HepG2 (cell line): ENCODE measurements around the gene PYGL. TPM values are rescaled to one million over a fixed set of nuclear protein-coding genes. Genes with fewer than 3 reads are reported as not detected.
A peak's percentile ranks its signal among the peaks of the same experiment; 100 is the strongest.

ENCODE experiments used
- CREM ChIP-seq, 2 experiments: sonication (generic) in 1 of 2; formaldehyde crosslinking in 1 of 2; IDR thresholded peaks; 2 replicates each; pipeline versions ENCODE4 v1.4.0 to v1.6.1; 2016 to 2020; ENCODE audit warnings: antibody characterized with exemption in 1 of 2, mild to moderate bottlenecking in 1 of 2, missing genetic modification reagents in 1 of 2
- EEA1 ChIP-seq: sonication (generic); formaldehyde crosslinking; IDR thresholded peaks from 2 replicates; pipeline ENCODE4 v1.5.1; 2020; ENCODE audit warnings: mild to moderate bottlenecking, missing genetic modification reagents, borderline replicate concordance
- ELF3 ChIP-seq: IDR thresholded peaks from 2 replicates; pipeline ENCODE4 v1.6.1; 2016; ENCODE audit warnings: missing genetic modification reagents, missing compliant biosample characterization
- MAFF ChIP-seq: IDR thresholded peaks from 2 replicates; pipeline ENCODE4 v1.6.1; 2011; ENCODE audit warnings: low read depth, low read length, improper control_type of control experiment
- MATR3 ChIP-seq: sonication (generic); formaldehyde crosslinking; IDR thresholded peaks from 2 replicates; pipeline ENCODE4 v1.4.0; 2020; ENCODE audit warnings: missing genetic modification reagents
- MLLT10 ChIP-seq: sonication (generic); formaldehyde crosslinking; IDR thresholded peaks from 2 replicates; pipeline ENCODE4 v1.4.0; 2020; ENCODE audit warnings: missing genetic modification reagents
- MYNN ChIP-seq: sonication (generic); formaldehyde crosslinking; IDR thresholded peaks from 2 replicates; pipeline ENCODE4 v1.4.0; 2020; ENCODE audit warnings: mild to moderate bottlenecking, low read depth, missing genetic modification reagents
- NCOR1 ChIP-seq: fragments of 200-600 bp; sonication (generic); IDR thresholded peaks from 2 replicates; pipeline ENCODE4 v1.7.0; 2017; ENCODE audit warnings: antibody characterized with exemption, low read length, borderline replicate concordance
- NR2F2 ChIP-seq: IDR thresholded peaks from 2 replicates; pipeline ENCODE4 v1.6.1; 2012; ENCODE audit warnings: low read depth, inconsistent platforms, borderline replicate concordance
- YY1 ChIP-seq: IDR thresholded peaks from 2 replicates; pipeline ENCODE4 v1.6.1; 2011; ENCODE audit warnings: low read length, low read depth, moderate library complexity, mild to moderate bottlenecking; ENCODE audit not compliant: insufficient read depth, insufficient replicate concordance
- ZNF446 ChIP-seq: sonication (generic); formaldehyde crosslinking; IDR thresholded peaks from 2 replicates; pipeline ENCODE4 v1.5.0; 2020; ENCODE audit warnings: mild to moderate bottlenecking, missing genetic modification reagents
- polyA plus RNA-seq, 8 experiments: library from polyadenylated mRNA; depleted of rRNA in 3 of 8; stranded (reverse) in 7 of 8; unstranded in 1 of 8; fragments of >200 nt; fragmentation: Illumina TruSeq in 4 of 8; extraction: Trizol in 4 of 8; gene quantifications; 2 replicates each; pipeline versions ENCODE4 v1.2.1 to v1.2.3, GENCODE V29; 2011 to 2016; ENCODE audit warnings: low read depth in 4 of 8, missing spikeins in 1 of 8, mixed read lengths in 1 of 8; ENCODE audit not compliant: insufficient read depth in 1 of 8
- total RNA-seq, 5 experiments: library from RNA; depleted of rRNA; stranded (reverse); fragments of >200 nt; fragmentation: Illumina TruSeq; extraction: Trizol; gene quantifications; 2 replicates each; pipeline ENCODE4 v1.2.3, GENCODE V29; 2016; ENCODE audit warnings: low read depth in 1 of 5
- TF ChIP-seq, protein P1 (sequence below): sonication (generic); formaldehyde crosslinking; IDR thresholded peaks from 2 replicates; pipeline ENCODE4 v1.4.0; 2020; ENCODE audit warnings: missing genetic modification reagents
- TF ChIP-seq, protein P2 (sequence below): sonication (generic); formaldehyde crosslinking; IDR thresholded peaks from 2 replicates; pipeline ENCODE4 v1.5.1; 2020; ENCODE audit warnings: mild to moderate bottlenecking, moderate library complexity, missing genetic modification reagents

The PYGL gene
- total and polyA plus RNA-seq, 2 of the 13 experiments (the other 11 are each of a cell fraction or from before 2014, with no cell fraction given) = 98.4 to 110 TPM

DNA sequence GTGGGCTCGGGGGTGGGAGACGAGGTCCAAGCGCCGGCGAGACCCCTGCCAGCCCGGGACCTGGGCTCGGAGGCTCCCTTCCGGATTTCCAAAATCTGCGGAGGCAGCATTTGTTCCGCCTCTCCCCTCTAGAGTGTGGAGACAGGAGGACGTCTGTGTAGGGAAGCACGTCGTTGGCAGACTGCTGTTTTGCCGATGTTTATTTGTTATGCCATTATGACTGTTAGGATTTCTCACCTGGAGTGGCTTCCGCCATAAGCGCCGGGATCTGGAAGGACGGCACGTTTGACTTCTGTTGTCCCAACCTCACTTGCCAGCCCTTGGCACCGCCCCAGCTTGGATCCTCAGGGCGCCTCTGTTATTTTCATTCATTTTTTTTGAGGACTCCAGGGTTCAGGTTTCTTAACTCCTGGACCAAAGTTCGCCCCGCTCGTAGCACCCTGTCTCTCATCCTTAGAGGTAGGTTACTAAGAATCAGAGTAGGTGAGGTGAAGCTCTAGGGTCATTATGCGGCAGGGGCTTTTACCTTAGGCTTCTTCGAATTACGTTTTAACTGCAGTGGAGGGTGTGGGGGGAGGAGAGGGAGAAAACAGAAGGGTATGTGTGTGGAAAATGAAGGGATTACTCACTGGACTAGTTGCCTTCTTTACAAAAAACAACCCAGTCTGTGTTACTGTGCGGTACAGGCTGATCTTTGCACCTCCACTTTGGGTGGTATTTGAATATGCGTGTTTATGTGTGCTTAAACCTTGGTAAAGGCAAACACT, 547 bp upstream of the PYGL start (continued):
- TF ChIP-seq MAFF (peak; percentile 34; the same call in 1 of the 2 replicates), NR2F2 (peak; percentile 36; the same call in 1 of the 2 replicates), YY1 (peak; percentile 39), CREM (IDR thresholded peaks at IDR 0.05) (peak; percentile 58), CREM (CRISPR knock-in tag; IDR thresholded peaks at IDR 0.05) (no peak), EEA1 (CRISPR knock-in tag) (no peak), MATR3 (CRISPR knock-in tag) (no peak), MYNN (CRISPR knock-in tag) (no peak), ELF3 (CRISPR knock-in tag) (peak; percentile 51; the same call in 1 of the 2 replicates), MLLT10 (CRISPR knock-in tag) (no peak), ZNF446 (CRISPR knock-in tag) (0 out of 2 replicates have a peak, but pooled peaks have one; percentile 34), NCOR1 (peak; percentile 86)
- TF ChIP-seq, protein P1, sequence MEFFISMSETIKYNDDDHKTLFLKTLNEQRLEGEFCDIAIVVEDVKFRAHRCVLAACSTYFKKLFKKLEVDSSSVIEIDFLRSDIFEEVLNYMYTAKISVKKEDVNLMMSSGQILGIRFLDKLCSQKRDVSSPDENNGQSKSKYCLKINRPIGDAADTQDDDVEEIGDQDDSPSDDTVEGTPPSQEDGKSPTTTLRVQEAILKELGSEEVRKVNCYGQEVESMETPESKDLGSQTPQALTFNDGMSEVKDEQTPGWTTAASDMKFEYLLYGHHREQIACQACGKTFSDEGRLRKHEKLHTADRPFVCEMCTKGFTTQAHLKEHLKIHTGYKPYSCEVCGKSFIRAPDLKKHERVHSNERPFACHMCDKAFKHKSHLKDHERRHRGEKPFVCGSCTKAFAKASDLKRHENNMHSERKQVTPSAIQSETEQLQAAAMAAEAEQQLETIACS = no peak
- TF ChIP-seq, protein P2, sequence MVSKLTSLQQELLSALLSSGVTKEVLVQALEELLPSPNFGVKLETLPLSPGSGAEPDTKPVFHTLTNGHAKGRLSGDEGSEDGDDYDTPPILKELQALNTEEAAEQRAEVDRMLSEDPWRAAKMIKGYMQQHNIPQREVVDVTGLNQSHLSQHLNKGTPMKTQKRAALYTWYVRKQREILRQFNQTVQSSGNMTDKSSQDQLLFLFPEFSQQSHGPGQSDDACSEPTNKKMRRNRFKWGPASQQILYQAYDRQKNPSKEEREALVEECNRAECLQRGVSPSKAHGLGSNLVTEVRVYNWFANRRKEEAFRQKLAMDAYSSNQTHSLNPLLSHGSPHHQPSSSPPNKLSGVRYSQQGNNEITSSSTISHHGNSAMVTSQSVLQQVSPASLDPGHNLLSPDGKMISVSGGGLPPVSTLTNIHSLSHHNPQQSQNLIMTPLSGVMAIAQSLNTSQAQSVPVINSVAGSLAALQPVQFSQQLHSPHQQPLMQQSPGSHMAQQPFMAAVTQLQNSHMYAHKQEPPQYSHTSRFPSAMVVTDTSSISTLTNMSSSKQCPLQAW (CRISPR knock-in tag) = peak; percentile 50; the same call in 1 of the 2 replicates
